SK-N-SH treated with all-trans-retinoic acid at 6 μM for 48 hours (cell line): ENCODE measurements around the gene PRKCE.

ENCODE experiments used
- ATAC-seq: fragments of 200-7000 bp; cut with Tn5 transposase; 3 replicates; pipeline ENCODE4 v1.9.1; 2020; ENCODE audit warnings: mild to moderate bottlenecking, moderate library complexity
- ARNTL ChIP-seq: fragments of 450-650 bp; formaldehyde crosslinking; IDR thresholded peaks from 2 replicates; pipeline ENCODE4 v1.5.0; 2020; ENCODE audit warnings: low read depth, mild to moderate bottlenecking, moderate library complexity, borderline replicate concordance
- CREB5 ChIP-seq: fragments of 250-450 bp; sonication (Bioruptor Pico); IDR thresholded peaks from 2 replicates; pipeline ENCODE4 v1.5.1; 2020; ENCODE audit warnings: low read depth, mild to moderate bottlenecking, moderate library complexity
- CSDC2 ChIP-seq: fragments of 250-450 bp; sonication (Bioruptor Pico); IDR thresholded peaks from 2 replicates; pipeline ENCODE4 v1.5.0; 2020; ENCODE audit warnings: mild to moderate bottlenecking, moderate library complexity
- CSRNP3 ChIP-seq: fragments of 250-450 bp; sonication (Bioruptor Pico); IDR thresholded peaks from 2 replicates; pipeline ENCODE4 v1.5.1; 2021; ENCODE audit warnings: mild to moderate bottlenecking, moderate library complexity
- GLIS3 ChIP-seq: fragments of 250-450 bp; sonication (Bioruptor Pico); IDR thresholded peaks from 2 replicates; pipeline ENCODE4 v1.5.0; 2020; ENCODE audit warnings: mild to moderate bottlenecking, moderate library complexity
- ISL1 ChIP-seq: fragments of 250-450 bp; sonication (Bioruptor Pico); IDR thresholded peaks from 2 replicates; pipeline ENCODE4 v2.1.2; 2022; ENCODE audit warnings: mild to moderate bottlenecking, moderate library complexity
- OSR1 ChIP-seq: fragments of 250-450 bp; sonication (Bioruptor Pico); IDR thresholded peaks from 2 replicates; pipeline ENCODE4 v1.8.0; 2022; ENCODE audit warnings: moderate library complexity, mild to moderate bottlenecking, inconsistent platforms
- POU6F1 ChIP-seq: fragments of 250-450 bp; sonication (Bioruptor Pico); IDR thresholded peaks from 2 replicates; pipeline ENCODE4 v1.8.0; 2021; ENCODE audit warnings: low read depth, mild to moderate bottlenecking, moderate library complexity, borderline replicate concordance
- PPARA ChIP-seq: fragments of 250-450 bp; sonication (Bioruptor Pico); IDR thresholded peaks from 2 replicates; pipeline ENCODE4 v1.5.0; 2020; ENCODE audit warnings: mild to moderate bottlenecking, borderline replicate concordance
- RARB ChIP-seq: fragments of 250-450 bp; sonication (Bioruptor Pico); IDR thresholded peaks from 2 replicates; pipeline ENCODE4 v1.8.0; 2021; ENCODE audit warnings: mild to moderate bottlenecking, moderate library complexity
- SNAI2 ChIP-seq: fragments of 250-450 bp; sonication (Bioruptor Pico); IDR thresholded peaks from 2 replicates; pipeline ENCODE4 v1.5.0; 2020; ENCODE audit warnings: mild to moderate bottlenecking, moderate library complexity
- TCF4 ChIP-seq: fragments of 250-450 bp; sonication (Bioruptor Pico); IDR thresholded peaks from 2 replicates; pipeline ENCODE4 v1.8.0; 2021; ENCODE audit warnings: mild to moderate bottlenecking, moderate library complexity, borderline replicate concordance
- TOX ChIP-seq: fragments of 250-450 bp; sonication (Bioruptor Pico); IDR thresholded peaks from 2 replicates; pipeline ENCODE4 v1.8.0; 2021; ENCODE audit warnings: mild to moderate bottlenecking, moderate library complexity, borderline replicate concordance
- ZC3H10 ChIP-seq: fragments of 250-450 bp; sonication (Bioruptor Pico); IDR thresholded peaks from 2 replicates; pipeline ENCODE4 v1.5.1; 2021; ENCODE audit warnings: mild to moderate bottlenecking, moderate library complexity
- ZFP3 ChIP-seq: fragments of 250-450 bp; sonication (Bioruptor Pico); IDR thresholded peaks from 2 replicates; pipeline ENCODE4 v1.5.0; 2020; ENCODE audit warnings: mild to moderate bottlenecking, moderate library complexity
- ZFP30 ChIP-seq: fragments of 450-650 bp; formaldehyde crosslinking; IDR thresholded peaks from 2 replicates; pipeline ENCODE4 v1.5.0; 2022; ENCODE audit warnings: mild to moderate bottlenecking, moderate library complexity
- ZNF70 ChIP-seq: fragments of 450-650 bp; formaldehyde crosslinking; IDR thresholded peaks from 2 replicates; pipeline ENCODE4 v1.5.0; 2020; ENCODE audit warnings: mild to moderate bottlenecking, moderate library complexity
- ZNF8 ChIP-seq: fragments of 450-650 bp; formaldehyde crosslinking; IDR thresholded peaks from 2 replicates; pipeline ENCODE4 v1.5.0; 2020; ENCODE audit warnings: mild to moderate bottlenecking, moderate library complexity

Gene PRKCE

GRCh38 chr2:46018773-46019591 is 367.5 kb downstream of the PRKCE start:
- ATAC-seq = no peak

GRCh38 chr2:46020416-46020815 is 368.9 kb downstream of the PRKCE start:
- no peak for ATAC-seq

More at GRCh38 chr2:46018773-46019591, 367.5 kb downstream of the PRKCE start:
- TF ChIP-seq CSDC2 = no peak
- TF ChIP-seq OSR1 (CRISPR knock-in tag) = no peak
- no peak for TF ChIP-seq CREB5 (CRISPR knock-in tag)
- no peak for TF ChIP-seq POU6F1
- TF ChIP-seq CSRNP3 = no peak
- TF ChIP-seq ZNF70 = no peak
- TF ChIP-seq ZC3H10 (CRISPR knock-in tag) = no peak
- no peak for TF ChIP-seq SNAI2 (CRISPR knock-in tag)
- no peak for TF ChIP-seq ISL1 (CRISPR knock-in tag)
- TF ChIP-seq TOX (CRISPR knock-in tag) = no peak
- no peak for TF ChIP-seq ZFP30 (CRISPR knock-in tag)

GRCh38 chr2:46023165-46023854 is 371.8 kb downstream of the PRKCE start:
- no peak for ATAC-seq

More at GRCh38 chr2:46020416-46020815, 368.9 kb downstream of the PRKCE start:
- no peak for TF ChIP-seq TOX (CRISPR knock-in tag)
- no peak for TF ChIP-seq POU6F1
- TF ChIP-seq GLIS3 (CRISPR knock-in tag) = no peak
- no peak for TF ChIP-seq ZFP3 (CRISPR knock-in tag)

More at GRCh38 chr2:46023165-46023854, 371.8 kb downstream of the PRKCE start:
- TF ChIP-seq PPARA (CRISPR knock-in tag) (no peak), ZFP3 (CRISPR knock-in tag) (no peak), SNAI2 (CRISPR knock-in tag) (no peak), TCF4 (CRISPR knock-in tag) (no peak), GLIS3 (CRISPR knock-in tag) (no peak), ZFP30 (CRISPR knock-in tag) (no peak), ZNF8 (CRISPR knock-in tag) (no peak), RARB (CRISPR knock-in tag) (no peak), OSR1 (CRISPR knock-in tag) (no peak), POU6F1 (no peak), CSDC2 (no peak), ARNTL (CRISPR knock-in tag) (no peak), CREB5 (CRISPR knock-in tag) (no peak)
